Measurements from ENCODE around the gene ADGRV1. TPM values are rescaled to one million over a fixed set of nuclear protein-coding genes. Genes with fewer than 3 reads are reported as not detected.

Gene ADGRV1
- total RNA-seq, 1 donor from 2014 or later = 18.2 TPM

DNA sequence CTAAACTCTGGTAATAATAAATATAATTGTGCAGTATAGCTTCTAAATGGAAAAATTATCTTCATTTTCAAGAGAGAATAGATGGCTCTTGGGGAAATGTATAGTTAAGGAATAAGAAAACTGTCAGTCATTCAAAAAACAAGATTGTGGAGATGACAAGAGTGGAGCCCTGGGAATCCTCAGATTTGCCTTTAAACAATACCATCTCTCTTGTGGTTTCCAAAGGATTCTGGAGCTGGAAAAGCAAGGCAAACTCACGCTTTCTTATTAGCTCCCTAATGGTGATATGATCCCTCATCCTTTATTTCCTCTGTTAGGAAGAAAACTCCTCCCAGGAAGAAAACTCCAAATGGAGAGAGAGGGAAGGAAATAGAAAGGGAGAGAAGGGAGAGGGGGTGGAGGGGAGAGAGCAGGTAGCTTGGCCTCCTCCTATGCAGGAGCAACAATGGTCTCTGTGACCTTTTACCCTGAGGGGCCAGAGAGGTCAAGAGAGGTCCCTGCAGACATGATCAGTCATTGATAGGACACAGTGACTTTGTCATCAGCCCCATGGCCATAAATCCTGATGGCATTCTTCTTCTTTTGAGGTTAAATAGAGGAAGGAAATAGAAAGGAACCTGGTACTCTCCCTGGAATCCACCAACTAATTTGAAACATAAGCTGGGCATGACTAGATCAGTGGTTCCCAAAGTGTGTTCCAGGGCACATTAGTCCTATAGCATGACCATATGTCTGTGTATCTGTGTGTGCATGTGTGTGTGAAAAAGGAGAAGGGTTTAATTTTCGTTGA is 512.4 kb downstream of the ADGRV1 start:
- Mint-ChIP-seq H3K27ac (ENCODE audit: unreplicated experiment) (no peak overlapping the region), H3K4me3 (ENCODE audit: unreplicated experiment) (no peak overlapping the region), H3K4me1 (ENCODE audit: low read depth, unreplicated experiment) (peaks cover 3% of the 10 kb centered on the region), H3K27me3 (ENCODE audit: unreplicated experiment) (no peaks in the 10 kb centered on the region), H3K9me3 (ENCODE audit: unreplicated experiment) (no peaks in the 10 kb centered on the region), H3K36me3 (ENCODE audit: unreplicated experiment) (no peaks in the 10 kb centered on the region)
- DNase-seq = no peak
- TF ChIP-seq, protein P1, sequence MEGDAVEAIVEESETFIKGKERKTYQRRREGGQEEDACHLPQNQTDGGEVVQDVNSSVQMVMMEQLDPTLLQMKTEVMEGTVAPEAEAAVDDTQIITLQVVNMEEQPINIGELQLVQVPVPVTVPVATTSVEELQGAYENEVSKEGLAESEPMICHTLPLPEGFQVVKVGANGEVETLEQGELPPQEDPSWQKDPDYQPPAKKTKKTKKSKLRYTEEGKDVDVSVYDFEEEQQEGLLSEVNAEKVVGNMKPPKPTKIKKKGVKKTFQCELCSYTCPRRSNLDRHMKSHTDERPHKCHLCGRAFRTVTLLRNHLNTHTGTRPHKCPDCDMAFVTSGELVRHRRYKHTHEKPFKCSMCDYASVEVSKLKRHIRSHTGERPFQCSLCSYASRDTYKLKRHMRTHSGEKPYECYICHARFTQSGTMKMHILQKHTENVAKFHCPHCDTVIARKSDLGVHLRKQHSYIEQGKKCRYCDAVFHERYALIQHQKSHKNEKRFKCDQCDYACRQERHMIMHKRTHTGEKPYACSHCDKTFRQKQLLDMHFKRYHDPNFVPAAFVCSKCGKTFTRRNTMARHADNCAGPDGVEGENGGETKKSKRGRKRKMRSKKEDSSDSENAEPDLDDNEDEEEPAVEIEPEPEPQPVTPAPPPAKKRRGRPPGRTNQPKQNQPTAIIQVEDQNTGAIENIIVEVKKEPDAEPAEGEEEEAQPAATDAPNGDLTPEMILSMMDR (IDR thresholded peaks at IDR 0.05; ENCODE audit: partially characterized antibody, unreplicated experiment) = no peak

DNA sequence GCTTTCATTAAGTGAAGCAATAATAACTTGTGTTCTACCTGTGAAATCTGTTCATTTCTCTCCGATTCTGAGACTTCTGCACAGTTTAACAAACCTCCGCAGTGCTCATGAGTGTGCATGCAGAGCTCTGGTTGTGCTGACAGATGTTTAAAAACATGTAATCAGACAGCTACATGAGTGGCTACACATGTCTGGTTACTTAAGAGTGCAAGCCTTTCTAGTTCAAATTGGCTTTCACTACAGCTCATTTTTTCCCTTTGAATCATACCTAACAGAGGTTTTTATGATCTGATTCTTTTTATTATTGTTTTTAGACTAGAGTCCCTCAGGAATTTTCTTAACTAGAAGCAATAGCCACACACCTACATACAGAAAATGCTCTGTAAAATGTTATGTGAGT is 514.3 kb downstream of the ADGRV1 start:
- Mint-ChIP-seq H3K9me3 (ENCODE audit: unreplicated experiment) (no peaks in the 10 kb centered on the region), H3K4me1 (ENCODE audit: low read depth, unreplicated experiment) (peaks cover 5% of the 10 kb centered on the region), H3K4me3 (ENCODE audit: unreplicated experiment) (no peak overlapping the region), H3K27me3 (ENCODE audit: unreplicated experiment) (no peaks in the 10 kb centered on the region), H3K36me3 (ENCODE audit: unreplicated experiment) (no peaks in the 10 kb centered on the region), H3K27ac (ENCODE audit: unreplicated experiment) (no peak overlapping the region)
- no peak for DNase-seq
- TF ChIP-seq, protein P1 (IDR thresholded peaks at IDR 0.05; ENCODE audit: partially characterized antibody, unreplicated experiment) = no peak

DNA sequence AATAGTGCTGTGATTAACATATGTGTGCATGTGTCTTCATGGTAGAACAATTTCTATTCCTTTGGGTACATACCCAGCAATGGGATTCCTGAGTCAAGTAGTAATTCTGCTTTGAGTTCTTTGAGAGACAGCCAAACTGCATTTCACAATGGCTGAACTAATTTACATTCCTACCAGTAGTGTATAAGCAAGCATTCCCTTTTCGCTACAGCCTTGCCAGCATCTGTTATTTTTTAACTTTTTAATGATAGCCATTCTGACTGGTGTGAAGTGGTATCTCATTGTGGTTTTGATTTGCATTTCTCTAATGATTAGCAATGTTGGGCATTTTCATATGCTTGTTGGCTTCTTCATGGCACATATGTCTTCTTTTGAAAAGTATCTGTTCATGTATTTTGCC is 516.0 kb downstream of the ADGRV1 start:
- DNase-seq = no peak
- H3K4me3 Mint-ChIP-seq (ENCODE audit: unreplicated experiment) = no peak overlapping the region
- H3K9me3 Mint-ChIP-seq (ENCODE audit: unreplicated experiment) = no peaks in the 10 kb centered on the region
- no peaks in the 10 kb centered on the region for H3K36me3 Mint-ChIP-seq (ENCODE audit: unreplicated experiment)
- H3K27me3 Mint-ChIP-seq (ENCODE audit: unreplicated experiment) = peaks cover 2% of the 10 kb centered on the region
- H3K27ac Mint-ChIP-seq (ENCODE audit: unreplicated experiment) = no peak overlapping the region
- TF ChIP-seq, protein P1 (IDR thresholded peaks at IDR 0.05; ENCODE audit: partially characterized antibody, unreplicated experiment) = no peak
- peaks cover 5% of the 10 kb centered on the region for H3K4me1 Mint-ChIP-seq (ENCODE audit: low read depth, unreplicated experiment)

DNA sequence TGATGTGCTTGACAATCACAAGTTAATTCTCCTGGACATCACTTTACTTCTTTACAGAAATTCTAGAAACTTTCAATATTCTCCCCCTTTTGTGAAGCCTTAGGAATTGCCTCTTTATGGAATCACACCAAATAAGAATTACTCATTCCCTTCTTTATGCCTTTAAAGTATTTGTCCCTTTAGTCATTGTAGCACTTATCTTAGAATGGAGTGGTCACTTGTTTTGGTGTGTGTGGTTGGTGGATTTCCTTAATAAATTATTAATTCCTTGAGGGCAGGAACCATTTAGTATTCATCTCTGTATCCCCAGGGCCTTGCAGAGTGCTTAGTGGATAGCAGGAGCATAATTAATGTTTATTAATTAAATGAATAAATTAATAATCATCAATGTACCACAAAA is 517.5 kb downstream of the ADGRV1 start:
- H3K4me1 Mint-ChIP-seq (ENCODE audit: low read depth, unreplicated experiment) = peaks cover 5% of the 10 kb centered on the region
- peaks cover 2% of the 10 kb centered on the region for H3K27me3 Mint-ChIP-seq (ENCODE audit: unreplicated experiment)
- DNase-seq = no peak
- no peaks in the 10 kb centered on the region for H3K36me3 Mint-ChIP-seq (ENCODE audit: unreplicated experiment)
- no peak overlapping the region for H3K27ac Mint-ChIP-seq (ENCODE audit: unreplicated experiment)
- no peak overlapping the region for H3K4me3 Mint-ChIP-seq (ENCODE audit: unreplicated experiment)
- H3K9me3 Mint-ChIP-seq (ENCODE audit: unreplicated experiment) = no peaks in the 10 kb centered on the region
- TF ChIP-seq, protein P1 (IDR thresholded peaks at IDR 0.05; ENCODE audit: partially characterized antibody, unreplicated experiment) = no peak

DNA sequence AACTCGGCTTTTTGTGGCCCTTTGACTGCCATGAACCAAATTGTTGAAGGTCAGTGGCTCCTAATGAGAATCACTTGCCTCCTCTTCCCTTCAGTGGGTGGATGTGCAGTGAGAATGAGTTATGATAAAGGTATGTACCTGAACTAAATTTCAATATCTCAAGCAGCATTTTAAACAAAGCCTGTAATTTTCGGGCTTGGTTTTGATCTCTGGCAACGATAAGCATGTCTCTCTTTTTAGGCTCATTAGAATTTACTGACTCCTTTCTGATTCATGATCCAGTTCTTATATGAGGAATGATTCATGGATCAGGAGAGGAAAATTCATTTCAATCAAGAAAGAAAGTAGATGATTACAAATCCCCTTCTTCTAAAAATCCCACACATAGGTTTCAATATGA is 519.0 kb downstream of the ADGRV1 start:
- Mint-ChIP-seq H3K36me3 (ENCODE audit: unreplicated experiment) (no peaks in the 10 kb centered on the region), H3K4me1 (ENCODE audit: low read depth, unreplicated experiment) (peaks cover 5% of the 10 kb centered on the region), H3K27ac (ENCODE audit: unreplicated experiment) (no peak overlapping the region), H3K27me3 (ENCODE audit: unreplicated experiment) (peaks cover 2% of the 10 kb centered on the region), H3K9me3 (ENCODE audit: unreplicated experiment) (no peaks in the 10 kb centered on the region), H3K4me3 (ENCODE audit: unreplicated experiment) (no peak overlapping the region)
- TF ChIP-seq, protein P1 (IDR thresholded peaks at IDR 0.05; ENCODE audit: partially characterized antibody, unreplicated experiment) = no peak
- no peak for DNase-seq

All from glutamatergic neuron (in vitro differentiated cells).